NT2/D1 (cell line): ENCODE data around the gene SHISAL2B.

Experiments
- SUZ12 ChIP-seq: IDR thresholded peaks from 2 replicates; pipeline ENCODE4 v1.6.1; 2011; ENCODE audit not compliant: insufficient read length, insufficient read depth; ENCODE audit errors: extremely low read depth
- YY1 ChIP-seq: IDR thresholded peaks from 2 replicates; pipeline ENCODE4 v1.6.1; 2011; ENCODE audit not compliant: insufficient read length, insufficient read depth
- ZNF274 ChIP-seq: IDR thresholded peaks from 2 replicates; pipeline ENCODE4 v1.6.1; 2011; ENCODE audit warnings: mild to moderate bottlenecking, low read depth, low read length

DNA sequence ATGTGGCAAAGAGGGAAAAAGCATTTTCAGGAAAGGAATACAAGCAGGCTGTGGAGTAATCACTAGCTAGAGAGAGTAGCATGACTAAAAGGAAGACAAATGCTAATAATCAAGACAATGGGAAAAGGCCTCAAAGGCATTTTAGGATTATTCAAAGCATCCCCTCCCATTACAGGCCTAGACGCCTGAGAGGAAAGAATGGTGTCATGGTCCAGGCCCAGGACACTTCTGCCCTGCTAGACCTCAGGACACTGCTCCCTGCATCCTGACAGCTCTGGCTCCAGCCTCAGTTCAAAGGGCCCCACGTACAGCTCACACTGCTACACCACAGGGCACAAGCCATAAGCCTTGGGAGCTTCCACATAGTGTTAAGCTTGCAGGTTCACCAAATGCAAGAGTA is 40.8 kb upstream of the SHISAL2B start:
- TF ChIP-seq ZNF274, result no peak
- TF ChIP-seq SUZ12, result no peak
- no peak for TF ChIP-seq YY1
